GM21737 (cell line): ENCODE measurements around the gene ADCY6.

Experiments used
- ATAC-seq: cut with Tn5 transposase; IDR thresholded peaks from one replicate; pipeline ENCODE4 v1.9.1; 2021; ENCODE audit warnings: mild to moderate bottlenecking, moderate library complexity; ENCODE audit not compliant: unreplicated experiment

The ADCY6 gene

GRCh38 chr12:48788854-48789775, at the start of gene ADCY6:
Gene ADCY6 (minus strand): TSS chr12:48789089. CDS start chr12:48783434, 5,655 bp downstream.
- peak; percentile 50 for ATAC-seq

- ATAC-seq, result no peak
These were observed 49.2 kb upstream of the ADCY6 start for GRCh38 chr12:48838048-48838447.

- ATAC-seq, result no peak
These were observed 43.6 kb upstream of the ADCY6 start for GRCh38 chr12:48832321-48833060.

- no peak for ATAC-seq
These were observed 42.4 kb upstream of the ADCY6 start for GRCh38 chr12:48831257-48831656.

- ATAC-seq, result no peak
These were observed 40.1 kb upstream of the ADCY6 start for GRCh38 chr12:48828841-48829575.

GRCh38 chr12:48828293-48828692, 39.4 kb upstream of the ADCY6 start:
- no peak for ATAC-seq

GRCh38 chr12:48827513-48828096, 38.7 kb upstream of the ADCY6 start:
- ATAC-seq, result no peak

GRCh38 chr12:48827026-48827425, 38.1 kb upstream of the ADCY6 start:
- ATAC-seq, result no peak

- ATAC-seq, result no peak
These were observed 37.4 kb upstream of the ADCY6 start for GRCh38 chr12:48826209-48826855.

- no peak for ATAC-seq
These were observed 36.0 kb upstream of the ADCY6 start for GRCh38 chr12:48824905-48825304.

- no peak for ATAC-seq
These were observed 35.2 kb upstream of the ADCY6 start for GRCh38 chr12:48824112-48824511.

- ATAC-seq, result no peak
These were observed 34.4 kb upstream of the ADCY6 start for GRCh38 chr12:48823281-48823680.

GRCh38 chr12:48822711-48823110, 33.8 kb upstream of the ADCY6 start:
- no peak for ATAC-seq

GRCh38 chr12:48822139-48822538, 33.2 kb upstream of the ADCY6 start:
- no peak for ATAC-seq

- ATAC-seq, result no peak
These were observed 31.3 kb upstream of the ADCY6 start for GRCh38 chr12:48819986-48820725.

- ATAC-seq, result no peak
These were observed 30.1 kb upstream of the ADCY6 start for GRCh38 chr12:48818831-48819590.

- ATAC-seq, result peak; percentile 44
These were observed 29.3 kb upstream of the ADCY6 start, which contains the start of gene CACNB3 for GRCh38 chr12:48817873-48818830. Gene CACNB3 (plus strand): TSS chr12:48818496. CDS start chr12:48818930, 434 bp downstream.
